Effector memory CD8-positive, alpha-beta T cell (primary cell): ENCODE results near the gene MUCL1.

Experiments
- ATAC-seq: fragments of 150-1000 bp; cut with Tn5 transposase; replicated peaks from 2 replicates; pipeline ENCODE4 v1.10.0; 2021; ENCODE audit warnings: mild to moderate bottlenecking, moderate library complexity
- DNase-seq, 3 experiments: peaks; one replicate each; pipeline ENCODE4 v3.0.0; 2021
- H3K27ac Mint-ChIP-seq, 2 donors: one replicate each; pipeline ENCODE4 v1.8.0; 2022; ENCODE audit warnings: mild to moderate bottlenecking in 2 of 2, mixed read lengths in 2 of 2, moderate library complexity in 2 of 2
- H3K27me3 Mint-ChIP-seq, 2 donors: one replicate each; pipeline ENCODE4 v1.8.0; 2022; ENCODE audit warnings: mixed read lengths in 2 of 2
- H3K36me3 Mint-ChIP-seq: one replicate; pipeline ENCODE4 v1.8.0; 2022; ENCODE audit warnings: mild to moderate bottlenecking, moderate library complexity, mixed read lengths; ENCODE audit not compliant: insufficient read depth
- H3K4me1 Mint-ChIP-seq, 2 donors: one replicate each; pipeline ENCODE4 v1.8.0; 2022; ENCODE audit warnings: low read depth in 2 of 2, mixed read lengths in 2 of 2
- H3K4me3 Mint-ChIP-seq, 2 donors: one replicate each; pipeline ENCODE4 v1.8.0; 2022; ENCODE audit warnings: mild to moderate bottlenecking in 2 of 2, mixed read lengths in 2 of 2, moderate library complexity in 2 of 2
- H3K9me3 Mint-ChIP-seq, 2 donors: one replicate each; pipeline ENCODE4 v1.8.0; 2022; ENCODE audit warnings: mixed read lengths in 2 of 2
- total RNA-seq, 9 experiments: gene quantifications; one replicate each; lab custom pipeline; 2026; lab: John Stamatoyannopoulos, UW

MUCL1 gene, protein sequence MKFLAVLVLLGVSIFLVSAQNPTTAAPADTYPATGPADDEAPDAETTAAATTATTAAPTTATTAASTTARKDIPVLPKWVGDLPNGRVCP
- 0 to 0.10 (median 0) reads per million in 9 experiments for total RNA-seq

DNA sequence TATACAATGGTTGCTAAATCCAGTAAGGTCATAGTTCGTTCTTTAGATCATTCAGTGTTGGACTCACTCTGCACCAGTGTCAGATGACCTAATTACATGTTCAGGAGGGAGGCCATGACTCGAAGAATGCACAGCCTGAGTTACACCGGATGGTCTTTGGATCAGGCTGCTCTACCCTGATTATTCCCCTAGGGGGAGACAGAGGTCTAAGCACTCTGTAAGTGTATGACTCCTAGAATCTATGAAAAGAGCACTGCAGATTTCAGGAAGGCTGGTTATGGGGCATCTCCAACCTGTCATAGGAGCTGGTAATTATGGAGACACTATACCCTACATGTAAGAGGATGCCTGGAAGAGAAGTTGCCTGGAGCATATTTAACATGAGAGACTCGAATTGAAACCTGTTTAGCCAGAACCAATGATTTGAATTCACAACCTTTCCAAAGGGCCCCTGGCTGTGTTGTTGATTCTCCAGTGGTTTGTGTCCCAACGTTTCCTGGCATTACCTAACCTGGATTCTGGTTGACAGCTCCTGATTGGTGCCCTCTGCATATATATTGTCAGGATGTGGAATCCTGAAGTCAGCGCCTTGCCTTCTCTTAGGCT lies at the start of gene MUCL1:
TSS of gene MUCL1 (plus strand) at position 584 of the 606 bp plus-strand sequence. CDS start 67 bp downstream, outside the sequence.
- DNase-seq (peak; percentile 70 to 78 (median 71)), ATAC-seq (peak; percentile 100)
- H3K27ac Mint-ChIP-seq = no peak within 1 kb of the TSS
- H3K4me3 Mint-ChIP-seq = no peak within 1 kb of the TSS
- H3K27me3 Mint-ChIP-seq = peaks cover 5 to 12% of the 10 kb centered on the region in 2 donors
- H3K4me1 Mint-ChIP-seq = peaks cover 4 to 5% of the 10 kb centered on the region in 2 donors
- H3K36me3 Mint-ChIP-seq = no peaks in the 10 kb centered on the region
- no peaks in the 10 kb centered on the region for H3K9me3 Mint-ChIP-seq

DNA sequence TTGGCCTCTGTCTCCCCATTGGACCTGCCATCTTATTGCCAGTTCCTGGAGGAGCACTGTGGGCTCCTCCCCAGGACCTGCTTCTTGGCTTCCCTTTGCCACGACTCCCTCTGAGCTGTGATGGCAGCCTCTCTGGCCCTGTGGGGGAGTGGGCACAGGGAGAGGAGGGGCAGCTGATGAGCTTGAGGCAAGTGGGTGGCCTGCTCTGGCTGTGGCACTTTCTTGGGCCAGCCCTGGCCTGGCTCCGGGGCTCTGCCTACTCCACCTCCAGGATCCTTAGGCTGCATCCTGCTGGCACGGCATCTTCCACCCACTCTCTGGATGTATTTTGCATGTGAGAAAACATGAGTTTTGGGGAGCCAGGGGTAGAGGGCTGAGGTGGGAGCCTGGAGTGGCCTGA lies 32.6 kb upstream of the MUCL1 start:
- ATAC-seq (no peak), DNase-seq (no peak)
- Mint-ChIP-seq H3K27ac (no peak overlapping the region), H3K4me3 (no peak overlapping the region), H3K9me3 (no peaks in the 10 kb centered on the region), H3K36me3 (no peaks in the 10 kb centered on the region), H3K27me3 (peaks cover 36 to 50% of the 10 kb centered on the region in 2 donors), H3K4me1 (no peaks in the 10 kb centered on the region)

DNA sequence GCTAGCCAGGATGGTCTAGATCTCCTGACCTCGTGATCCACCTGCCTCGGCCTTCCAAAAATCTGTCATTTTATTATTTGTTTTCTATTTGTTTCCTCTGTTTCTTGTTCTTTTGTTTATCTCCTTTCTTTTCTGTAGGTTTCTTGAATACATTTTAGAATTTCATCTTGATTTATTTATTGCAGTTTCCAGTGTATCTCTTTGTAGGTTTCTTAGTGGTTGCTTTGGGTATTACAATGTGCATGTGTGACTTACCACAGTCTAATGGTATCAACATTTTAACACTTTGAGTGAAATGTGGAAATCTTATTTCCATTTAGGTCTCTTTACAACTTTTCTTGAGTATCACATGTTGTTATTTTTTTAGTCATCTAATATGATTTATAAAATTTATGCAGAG lies 29.9 kb upstream of the MUCL1 start:
- H3K9me3 Mint-ChIP-seq = no peaks in the 10 kb centered on the region
- H3K4me3 Mint-ChIP-seq = no peak overlapping the region
- DNase-seq (no peak), ATAC-seq (no peak)
- H3K27me3 Mint-ChIP-seq = peaks cover 21 to 23% of the 10 kb centered on the region in 2 donors
- no peak overlapping the region for H3K27ac Mint-ChIP-seq
- H3K4me1 Mint-ChIP-seq = no peaks in the 10 kb centered on the region
- H3K36me3 Mint-ChIP-seq = no peaks in the 10 kb centered on the region

DNA sequence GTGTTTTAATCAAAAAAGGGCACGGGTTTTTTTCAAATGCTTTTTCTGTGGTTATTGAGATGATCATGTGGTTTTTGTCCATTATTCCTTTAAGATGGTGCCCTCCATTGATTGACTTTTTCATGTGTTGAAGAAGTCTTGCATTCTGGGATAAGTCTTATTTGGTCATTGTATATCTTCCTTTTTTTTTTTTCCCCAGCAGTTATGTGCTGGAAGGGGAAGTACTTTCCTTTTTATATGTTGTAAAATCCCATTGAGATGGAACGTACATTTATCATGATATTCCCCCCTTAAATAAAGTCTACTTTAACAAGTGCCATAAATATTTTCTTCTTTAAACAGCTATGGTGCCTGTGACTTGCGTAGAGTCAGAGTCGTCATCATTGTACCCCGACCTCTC lies 24.8 kb upstream of the MUCL1 start:
- Mint-ChIP-seq H3K4me1 (no peaks in the 10 kb centered on the region), H3K27ac (no peak overlapping the region), H3K36me3 (no peaks in the 10 kb centered on the region), H3K9me3 (no peaks in the 10 kb centered on the region), H3K4me3 (no peak overlapping the region), H3K27me3 (peaks cover 0 to 12% of the 10 kb centered on the region in 2 donors)
- DNase-seq = no peak
- no peak for ATAC-seq

DNA sequence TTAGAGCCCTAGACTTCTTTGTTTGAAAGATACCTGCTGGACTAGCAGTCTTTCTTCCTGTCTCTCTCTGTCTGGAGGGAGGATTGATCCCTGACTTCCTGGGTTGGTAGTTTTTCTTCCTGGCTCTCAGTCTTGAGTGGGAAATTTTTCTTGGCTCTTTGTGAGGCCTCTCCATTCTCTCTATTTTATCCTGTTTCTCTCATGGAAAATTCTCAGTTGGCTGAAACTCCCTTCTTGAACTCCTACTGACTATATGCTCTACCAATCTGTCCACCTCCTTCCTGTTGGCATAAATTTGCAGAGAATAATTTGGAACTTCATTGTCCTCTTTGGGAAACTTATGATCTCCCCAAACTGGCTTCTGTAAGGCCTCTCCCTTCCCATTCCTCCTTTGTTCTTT lies 24.1 kb upstream of the MUCL1 start:
- H3K9me3 Mint-ChIP-seq = no peaks in the 10 kb centered on the region
- DNase-seq (no peak), ATAC-seq (no peak)
- no peaks in the 10 kb centered on the region for H3K4me1 Mint-ChIP-seq
- H3K27me3 Mint-ChIP-seq = peaks cover 3 to 18% of the 10 kb centered on the region in 2 donors
- H3K27ac Mint-ChIP-seq = no peak overlapping the region
- H3K36me3 Mint-ChIP-seq = no peaks in the 10 kb centered on the region
- no peak overlapping the region for H3K4me3 Mint-ChIP-seq

DNA sequence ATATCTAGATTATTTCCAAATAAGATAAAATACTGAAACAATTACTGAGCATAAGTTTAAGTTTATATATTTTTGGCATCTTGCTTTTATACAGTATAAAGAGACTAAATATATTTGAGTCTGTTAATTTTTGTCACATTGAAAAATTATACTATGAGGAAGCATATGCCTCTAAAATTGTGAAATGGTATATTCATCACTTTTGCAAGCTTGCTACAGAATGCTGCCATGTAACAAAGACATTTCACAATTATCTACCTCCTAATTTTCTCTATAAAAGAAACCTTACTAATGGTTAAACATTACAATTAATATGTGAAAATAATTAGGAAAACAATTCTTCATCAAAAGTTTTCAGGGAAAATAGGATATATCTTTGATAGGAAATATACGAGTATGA lies 22.7 kb upstream of the MUCL1 start:
- H3K27me3 Mint-ChIP-seq = peaks cover 12 to 32% of the 10 kb centered on the region in 2 donors
- ATAC-seq = no peak
- DNase-seq = no peak
- H3K4me3 Mint-ChIP-seq = no peak overlapping the region
- H3K4me1 Mint-ChIP-seq = no peaks in the 10 kb centered on the region
- H3K9me3 Mint-ChIP-seq = no peaks in the 10 kb centered on the region
- H3K36me3 Mint-ChIP-seq = no peaks in the 10 kb centered on the region
- H3K27ac Mint-ChIP-seq = no peak overlapping the region

DNA sequence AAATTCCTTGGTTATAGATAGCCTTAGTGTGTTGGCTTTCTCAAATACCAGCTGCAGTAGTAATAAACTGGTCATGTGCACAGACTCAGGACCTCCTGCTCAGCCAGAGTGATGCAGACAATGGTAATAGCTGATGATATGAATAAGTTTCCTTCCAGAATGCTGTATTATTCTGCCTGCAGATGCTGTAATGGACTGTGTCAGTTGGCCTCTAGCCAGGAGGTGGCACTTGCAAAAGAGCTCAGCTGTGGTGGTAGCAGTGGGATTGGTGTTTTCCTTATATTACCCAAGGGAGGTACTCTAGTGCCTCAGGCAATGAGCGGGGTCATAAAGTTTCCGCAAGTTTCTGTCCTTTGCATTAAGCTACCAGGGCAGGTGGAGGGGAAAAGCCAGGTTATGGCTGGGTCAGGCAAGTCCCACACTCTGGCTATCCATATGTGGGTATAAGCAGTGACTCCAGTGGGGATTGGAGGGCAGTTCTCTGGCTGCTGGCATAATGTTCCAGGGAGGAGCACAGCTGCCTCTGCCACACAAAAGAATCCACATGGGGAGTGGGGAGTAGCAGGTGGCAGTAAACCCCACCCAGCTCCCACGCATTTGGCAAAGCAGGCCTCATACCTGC lies 14.0 kb upstream of the MUCL1 start:
- peaks cover 0 to 1% of the 10 kb centered on the region in 2 donors for H3K9me3 Mint-ChIP-seq

DNA sequence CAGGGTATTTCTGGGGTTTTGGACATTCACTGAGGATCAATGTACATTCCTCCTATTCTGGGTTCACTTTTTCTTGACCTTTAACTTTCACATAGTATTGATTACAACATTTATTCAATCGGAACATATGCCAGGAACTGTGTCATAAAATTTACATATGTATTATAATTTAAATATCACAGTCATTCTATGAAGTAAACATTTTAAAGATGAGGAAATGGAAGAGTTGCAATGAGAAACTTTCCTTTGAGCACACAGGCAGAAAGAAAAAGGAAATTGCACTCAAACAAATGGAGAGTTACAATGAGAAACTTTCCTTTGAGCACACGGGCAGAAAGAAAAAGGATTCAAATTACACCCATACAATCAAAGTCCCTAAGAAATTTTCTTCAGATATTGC lies 3.1 kb downstream of the MUCL1 start:
- no peak overlapping the region for H3K4me3 Mint-ChIP-seq
- H3K4me1 Mint-ChIP-seq = peaks cover 4 to 5% of the 10 kb centered on the region in 2 donors
- ATAC-seq (no peak), DNase-seq (no peak)
- H3K27ac Mint-ChIP-seq = no peak overlapping the region
- H3K27me3 Mint-ChIP-seq = peaks cover 23 to 25% of the 10 kb centered on the region in 2 donors
- no peaks in the 10 kb centered on the region for H3K9me3 Mint-ChIP-seq
- no peaks in the 10 kb centered on the region for H3K36me3 Mint-ChIP-seq

More for the DNA sequence above, 14.0 kb upstream of the MUCL1 start:
- Mint-ChIP-seq H3K36me3 (no peaks in the 10 kb centered on the region), H3K27ac (no peak overlapping the region), H3K4me1 (no peaks in the 10 kb centered on the region), H3K27me3 (peaks cover 19 to 45% of the 10 kb centered on the region in 2 donors), H3K4me3 (no peak overlapping the region)
- no peak for DNase-seq
- ATAC-seq = no peak

DNA sequence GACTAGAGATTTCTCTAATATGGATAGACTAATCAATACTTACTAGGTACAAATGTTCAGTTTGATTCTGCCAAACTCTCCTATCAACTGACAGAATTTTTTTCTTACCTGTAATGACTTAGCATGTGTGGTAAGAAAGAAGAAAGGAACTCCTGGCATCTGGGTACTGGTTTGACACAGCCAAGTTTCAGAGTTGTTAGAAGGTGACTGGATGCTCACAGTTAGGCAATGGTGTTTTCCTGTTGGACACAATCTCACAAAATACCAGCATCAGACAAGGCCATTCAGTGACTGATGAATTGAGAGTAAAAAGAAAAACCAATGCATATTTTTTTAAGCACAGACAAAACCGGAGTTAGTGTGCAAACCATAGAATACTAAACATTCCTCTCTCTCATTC lies 4.2 kb downstream of the MUCL1 start:
- no peak for DNase-seq
- no peak for ATAC-seq
- no peak overlapping the region for H3K27ac Mint-ChIP-seq
- peaks cover 4 to 5% of the 10 kb centered on the region in 2 donors for H3K4me1 Mint-ChIP-seq
- no peaks in the 10 kb centered on the region for H3K9me3 Mint-ChIP-seq
- H3K27me3 Mint-ChIP-seq = peaks cover 32 to 36% of the 10 kb centered on the region in 2 donors
- H3K4me3 Mint-ChIP-seq = no peak overlapping the region
- H3K36me3 Mint-ChIP-seq = no peaks in the 10 kb centered on the region

DNA sequence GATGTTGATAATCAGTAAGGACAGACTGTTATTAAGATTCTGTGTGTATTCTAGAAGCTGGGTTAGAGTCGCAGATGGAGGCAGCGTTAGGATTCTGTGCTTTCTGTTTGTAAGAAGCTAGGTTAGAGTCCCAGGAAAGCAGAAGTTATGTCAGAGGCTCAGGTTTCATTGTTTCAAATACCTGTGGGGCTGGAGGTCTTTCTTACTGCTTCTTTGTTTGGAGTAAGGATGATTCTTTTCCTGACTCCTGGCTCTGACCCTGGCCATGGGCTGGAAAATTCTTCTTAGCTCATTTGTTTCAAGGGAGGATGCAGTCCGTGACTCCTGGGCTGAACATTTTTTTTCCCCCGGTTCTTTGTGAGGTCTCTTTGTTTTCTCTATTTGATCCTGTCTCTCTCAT lies 5.2 kb downstream of the MUCL1 start:
- Mint-ChIP-seq H3K4me3 (no peak overlapping the region), H3K9me3 (no peaks in the 10 kb centered on the region), H3K27me3 (peaks cover 32 to 36% of the 10 kb centered on the region in 2 donors), H3K4me1 (no peaks in the 10 kb centered on the region), H3K27ac (no peak overlapping the region), H3K36me3 (no peaks in the 10 kb centered on the region)
- DNase-seq = no peak
- no peak for ATAC-seq

DNA sequence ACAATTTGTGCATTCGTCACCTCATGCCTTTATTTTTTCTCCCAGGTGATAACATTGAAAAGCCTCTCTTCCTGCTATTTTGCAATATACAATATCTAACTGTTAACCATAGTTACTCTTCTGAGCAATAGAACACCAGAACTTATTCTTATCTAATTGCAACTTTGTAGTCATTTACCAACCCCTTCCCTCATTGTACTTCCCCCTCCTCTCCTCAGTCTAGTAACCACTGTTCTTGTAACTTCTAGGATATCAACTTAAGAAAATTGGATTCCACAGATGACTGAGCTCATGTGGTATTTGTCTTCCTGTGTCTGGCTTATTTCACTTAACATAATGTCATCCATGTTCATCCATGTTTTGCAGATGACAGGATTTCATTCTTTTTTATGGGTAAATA lies 7.6 kb downstream of the MUCL1 start:
- no peaks in the 10 kb centered on the region for H3K4me1 Mint-ChIP-seq
- peaks cover 33 to 46% of the 10 kb centered on the region in 2 donors for H3K27me3 Mint-ChIP-seq
- no peaks in the 10 kb centered on the region for H3K36me3 Mint-ChIP-seq
- ATAC-seq = no peak
- no peak for DNase-seq
- H3K27ac Mint-ChIP-seq = no peak overlapping the region
- H3K9me3 Mint-ChIP-seq = no peaks in the 10 kb centered on the region
- H3K4me3 Mint-ChIP-seq = no peak overlapping the region

DNA sequence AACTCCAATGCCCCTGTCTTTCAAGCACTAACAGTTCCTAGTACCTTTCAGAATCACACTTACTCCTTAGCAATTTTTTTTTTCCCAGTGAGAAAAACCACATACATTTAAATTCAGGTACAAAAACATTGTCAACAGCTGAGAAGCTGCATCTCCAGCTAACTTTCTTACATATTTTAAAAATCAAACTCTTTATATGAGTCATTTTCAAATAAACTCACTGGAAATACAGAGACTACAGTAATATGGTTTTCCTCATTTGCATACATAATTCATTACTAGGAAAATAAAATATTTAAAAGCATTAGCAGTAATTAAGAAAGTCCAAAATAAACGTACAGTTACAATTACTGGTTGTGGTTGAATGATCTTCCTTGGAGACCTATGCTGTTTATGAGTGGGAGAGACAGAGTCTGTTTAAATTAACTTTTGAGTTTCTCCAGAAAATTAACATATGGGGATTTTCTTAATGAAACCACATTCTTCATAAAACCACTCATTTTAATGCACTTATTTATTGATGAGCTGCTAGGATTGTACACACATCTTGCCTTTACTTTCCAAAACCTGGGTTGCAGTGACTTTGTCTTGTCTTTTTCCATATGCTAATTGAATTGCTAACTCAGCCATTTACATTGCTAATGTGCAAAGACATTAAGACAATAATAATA lies 9.8 kb downstream of the MUCL1 start:
- no peak for DNase-seq
- no peaks in the 10 kb centered on the region for H3K36me3 Mint-ChIP-seq
- H3K27me3 Mint-ChIP-seq = peaks cover 46 to 55% of the 10 kb centered on the region in 2 donors
- no peaks in the 10 kb centered on the region for H3K4me1 Mint-ChIP-seq
- H3K4me3 Mint-ChIP-seq = no peak overlapping the region
- ATAC-seq = no peak
- no peak overlapping the region for H3K27ac Mint-ChIP-seq
- H3K9me3 Mint-ChIP-seq = no peaks in the 10 kb centered on the region

DNA sequence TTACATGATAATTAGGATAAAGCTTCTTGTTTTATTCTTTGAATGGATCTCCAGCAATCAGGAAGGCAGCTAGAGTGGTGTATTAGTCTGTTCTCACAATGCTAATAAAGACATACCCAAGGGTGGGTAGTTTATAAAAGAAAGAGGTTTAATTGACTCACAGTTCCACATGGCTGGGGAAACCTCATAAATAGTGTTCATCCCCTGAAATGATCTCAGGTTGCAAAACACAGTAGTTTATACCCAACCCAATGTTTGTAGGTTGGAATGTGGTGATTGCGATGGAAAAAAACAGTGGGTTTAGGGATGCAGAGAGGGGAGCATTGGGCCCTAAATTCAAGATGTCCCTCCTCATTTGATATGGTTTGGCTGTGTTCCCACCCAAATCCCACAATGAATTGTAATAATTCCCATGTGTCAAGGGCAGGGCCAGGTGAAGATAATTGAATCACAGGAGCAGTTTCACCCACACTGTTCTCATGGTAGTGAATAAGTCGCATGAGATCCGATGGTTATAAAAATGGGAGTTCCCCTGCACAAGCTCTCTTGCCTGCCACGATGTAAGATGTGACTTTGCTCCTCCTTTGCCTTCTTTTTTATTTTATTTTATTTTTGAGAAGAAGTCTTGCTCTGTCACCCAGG lies 11.5 kb downstream of the MUCL1 start:
- no peaks in the 10 kb centered on the region for H3K9me3 Mint-ChIP-seq
- no peak overlapping the region for H3K4me3 Mint-ChIP-seq
- no peaks in the 10 kb centered on the region for H3K4me1 Mint-ChIP-seq
- H3K27ac Mint-ChIP-seq = no peak overlapping the region
- H3K27me3 Mint-ChIP-seq = peaks cover 49 to 65% of the 10 kb centered on the region in 2 donors
- no peak for ATAC-seq
- no peak for DNase-seq
- no peaks in the 10 kb centered on the region for H3K36me3 Mint-ChIP-seq
